ENCODE results near the gene PTPRJ.

The PTPRJ gene

GRCh38 chr11:48083421-48083820 lies 103.1 kb downstream of the PTPRJ start:
- H3K4me3 ChIP-seq (ENCODE audit: severe bottlenecking): no peak overlapping the region
- no peak for DNase-seq (ENCODE audit: low spot score)
- H3K27me3 ChIP-seq (ENCODE audit: insufficient read depth, poor library complexity, severe bottlenecking): no peaks in the 10 kb centered on the region
- no peak for ATAC-seq (ENCODE audit: low read depth)
- no peaks in the 10 kb centered on the region for H3K4me1 ChIP-seq (ENCODE audit: insufficient read depth, poor library complexity, severe bottlenecking)
- no peak for TF ChIP-seq CTCF (IDR thresholded peaks at IDR 0.05; ENCODE audit: poor library complexity, severe bottlenecking)
- no peaks in the 10 kb centered on the region for H3K36me3 ChIP-seq (ENCODE audit: low read depth)
- H3K9me3 ChIP-seq (ENCODE audit: severe bottlenecking): no peaks in the 10 kb centered on the region
- no peak overlapping the region for H3K27ac ChIP-seq (ENCODE audit: poor library complexity, severe bottlenecking)

- Histone ChIP-seq H3K9me3 (ENCODE audit: severe bottlenecking) (no peaks in the 10 kb centered on the region), H3K4me1 (ENCODE audit: insufficient read depth, poor library complexity, severe bottlenecking) (no peaks in the 10 kb centered on the region), H3K4me3 (ENCODE audit: severe bottlenecking) (no peak overlapping the region), H3K27ac (ENCODE audit: poor library complexity, severe bottlenecking) (no peak overlapping the region), H3K27me3 (ENCODE audit: insufficient read depth, poor library complexity, severe bottlenecking) (no peaks in the 10 kb centered on the region), H3K36me3 (ENCODE audit: low read depth) (no peaks in the 10 kb centered on the region)
- no peak for TF ChIP-seq CTCF (IDR thresholded peaks at IDR 0.05; ENCODE audit: poor library complexity, severe bottlenecking)
- ATAC-seq (ENCODE audit: low read depth) (no peak), DNase-seq (ENCODE audit: low spot score) (no peak)
These were observed 105.3 kb downstream of the PTPRJ start for GRCh38 chr11:48085688-48086087.

GRCh38 chr11:48087422-48087821 lies 107.1 kb downstream of the PTPRJ start:
- ATAC-seq (ENCODE audit: low read depth) (no peak), DNase-seq (ENCODE audit: low spot score) (no peak)
- no peaks in the 10 kb centered on the region for H3K27me3 ChIP-seq (ENCODE audit: insufficient read depth, poor library complexity, severe bottlenecking)
- H3K27ac ChIP-seq (ENCODE audit: poor library complexity, severe bottlenecking): no peak overlapping the region
- no peaks in the 10 kb centered on the region for H3K4me1 ChIP-seq (ENCODE audit: insufficient read depth, poor library complexity, severe bottlenecking)
- H3K4me3 ChIP-seq (ENCODE audit: severe bottlenecking): no peak overlapping the region
- no peak for TF ChIP-seq CTCF (IDR thresholded peaks at IDR 0.05; ENCODE audit: poor library complexity, severe bottlenecking)
- no peaks in the 10 kb centered on the region for H3K9me3 ChIP-seq (ENCODE audit: severe bottlenecking)
- no peaks in the 10 kb centered on the region for H3K36me3 ChIP-seq (ENCODE audit: low read depth)

- ATAC-seq (ENCODE audit: low read depth): no peak
These were observed 107.8 kb downstream of the PTPRJ start for GRCh38 chr11:48087974-48088681.

More at GRCh38 chr11:48087974-48088681, 107.8 kb downstream of the PTPRJ start:
- peaks cover 4% of the 10 kb centered on the region for H3K4me1 ChIP-seq (ENCODE audit: insufficient read depth, poor library complexity, severe bottlenecking)
- no peaks in the 10 kb centered on the region for H3K36me3 ChIP-seq (ENCODE audit: low read depth)
- DNase-seq (ENCODE audit: low spot score): no peak
- no peak overlapping the region for H3K4me3 ChIP-seq (ENCODE audit: severe bottlenecking)
- H3K9me3 ChIP-seq (ENCODE audit: severe bottlenecking): no peaks in the 10 kb centered on the region
- H3K27me3 ChIP-seq (ENCODE audit: insufficient read depth, poor library complexity, severe bottlenecking): no peaks in the 10 kb centered on the region
- no peak for TF ChIP-seq CTCF (IDR thresholded peaks at IDR 0.05; ENCODE audit: poor library complexity, severe bottlenecking)
- H3K27ac ChIP-seq (ENCODE audit: poor library complexity, severe bottlenecking): no peak overlapping the region
